PC-3 (cell line): ENCODE data around the gene SYCP1. TPM values are rescaled to one million over a fixed set of nuclear protein-coding genes. Genes with fewer than 3 reads are reported as not detected.

Experiments used
- ATAC-seq: fragments of 200-7000 bp; cut with Tn5 transposase; 2 replicates; pipeline ENCODE4 v1.9.1; 2020; ENCODE audit warnings: mild to moderate bottlenecking, moderate library complexity
- Bru-seq: library from RNA; stranded (reverse); fragments of 400-500 nt; gene quantifications from one replicate; lab custom pipeline; 2021; lab: Mats Ljungman, UMichigan
- BruChase-seq, 2 experiments: library from RNA; stranded (reverse); fragments of 400-500 nt; gene quantifications; one replicate each; lab custom pipeline; 2021; lab: Mats Ljungman, UMichigan
- BruUV-seq: library from RNA; stranded (reverse); fragments of 400-500 nt; replicated peaks from 2 replicates; lab custom pipeline; 2021; lab: Mats Ljungman, UMichigan
- CTCF ChIA-PET: fragments of 300-600 bp; sonication (Branson Sonifier 250); formaldehyde crosslinking; loops from one replicate; lab custom pipeline; 2022; ENCODE audit warnings: antibody characterized with exemption; lab: Charles Lee
- POLR2A ChIA-PET: fragments of 300-600 bp; sonication (Branson Sonifier 250); formaldehyde crosslinking; loops from one replicate; lab custom pipeline; 2022; ENCODE audit warnings: antibody characterized with exemption; ENCODE audit not compliant: unreplicated experiment; lab: Charles Lee
- DNase-seq: peaks from one replicate; pipeline ENCODE4 v3.0.0-alpha.2; 2015
- H2AFZ ChIP-seq: fragments of 300-600 bp; sonication (generic); 2 replicates; pipeline ENCODE4 v1.6.0; 2016; ENCODE audit warnings: antibody characterized with exemption, low read length
- H3F3A ChIP-seq: fragments of 300-600 bp; sonication (generic); one replicate; pipeline ENCODE4 v1.6.0; 2017; ENCODE audit warnings: antibody characterized with exemption, low read length, control low read depth, mild to moderate bottlenecking; ENCODE audit not compliant: unreplicated experiment
- H3K27ac ChIP-seq: fragments of 300-600 bp; sonication (generic); 2 replicates; pipeline ENCODE4 v1.5.1; 2016; ENCODE audit warnings: mild to moderate bottlenecking, low read length
- H3K27me3 ChIP-seq: fragments of 300-600 bp; sonication (generic); 2 replicates; pipeline ENCODE4 v1.6.1; 2016; ENCODE audit warnings: low read length, mixed read lengths
- H3K36me3 ChIP-seq: fragments of 300-600 bp; sonication (generic); 2 replicates; pipeline ENCODE4 v1.6.1; 2016; ENCODE audit warnings: low read depth, mixed run types, low read length, mixed read lengths
- H3K4me1 ChIP-seq: fragments of 300-600 bp; sonication (generic); 2 replicates; pipeline ENCODE4 v1.5.1; 2016; ENCODE audit warnings: low read length; ENCODE audit not compliant: insufficient read depth
- H3K4me2 ChIP-seq: fragments of 300-600 bp; sonication (generic); 2 replicates; pipeline ENCODE4 v1.6.0; 2016; ENCODE audit warnings: low read length
- H3K4me3 ChIP-seq: fragments of 300-600 bp; sonication (generic); 2 replicates; pipeline ENCODE4 v1.5.1; 2016; ENCODE audit warnings: mild to moderate bottlenecking, low read length, mixed read lengths
- H3K79me2 ChIP-seq: fragments of 300-600 bp; sonication (generic); 2 replicates; pipeline ENCODE4 v1.6.1; 2017; ENCODE audit warnings: low read length, mixed read lengths
- H3K9ac ChIP-seq: fragments of 300-600 bp; sonication (generic); 2 replicates; pipeline ENCODE4 v1.6.0; 2016; ENCODE audit warnings: mild to moderate bottlenecking, low read length
- H3K9me2 ChIP-seq: fragments of 300-600 bp; sonication (generic); replicated peaks from 2 replicates; pipeline ENCODE4 v1.6.1; 2016; ENCODE audit warnings: mixed run types, low read length, mixed read lengths
- H3K9me3 ChIP-seq: fragments of 300-600 bp; sonication (generic); 2 replicates; pipeline ENCODE4 v1.6.1; 2016; ENCODE audit warnings: low read length, mixed read lengths
- H4K20me1 ChIP-seq: fragments of 300-600 bp; sonication (generic); 2 replicates; pipeline ENCODE4 v1.6.1; 2016; ENCODE audit warnings: low read length, mixed read lengths
- EZH2 ChIP-seq: fragments of 300-600 bp; sonication (generic); IDR thresholded peaks from one replicate; pipeline ENCODE4 v1.6.1; 2017; ENCODE audit warnings: antibody characterized with exemption, mild to moderate bottlenecking, low read length; ENCODE audit not compliant: unreplicated experiment
- EZH2phosphoT487 ChIP-seq: fragments of 300-600 bp; sonication (generic); IDR thresholded peaks from 2 replicates; pipeline ENCODE4 v1.6.1; 2018; ENCODE audit warnings: mild to moderate bottlenecking, antibody characterized with exemption, low read length, borderline replicate concordance
- intact Hi-C: fragments of 100-400 bp; cut with micrococcal nuclease; formaldehyde crosslinking; loops from 2 replicates; pipeline ENCODE4 v1.9.0; 2023
- long read RNA-seq: library from polyadenylated mRNA; unstranded; transcript quantifications from one replicate; pipeline ENCODE4 v2.0.0, GENCODE V29; 2021; ENCODE audit not compliant: unreplicated experiment
- total RNA-seq: library from RNA; depleted of rRNA; stranded (reverse); fragments of >200 nt; gene quantifications from 2 replicates; pipeline ENCODE4 v1.2.3, GENCODE V29; 2014; rRNA removed
- TF ChIP-seq, protein P1 (sequence below): fragments of 300-600 bp; sonication (generic); conservative IDR thresholded peaks from 2 replicates; pipeline ENCODE4 v1.5.1; 2017; ENCODE audit warnings: antibody characterized with exemption, low read depth, mild to moderate bottlenecking, low read length

SYCP1 gene, protein sequence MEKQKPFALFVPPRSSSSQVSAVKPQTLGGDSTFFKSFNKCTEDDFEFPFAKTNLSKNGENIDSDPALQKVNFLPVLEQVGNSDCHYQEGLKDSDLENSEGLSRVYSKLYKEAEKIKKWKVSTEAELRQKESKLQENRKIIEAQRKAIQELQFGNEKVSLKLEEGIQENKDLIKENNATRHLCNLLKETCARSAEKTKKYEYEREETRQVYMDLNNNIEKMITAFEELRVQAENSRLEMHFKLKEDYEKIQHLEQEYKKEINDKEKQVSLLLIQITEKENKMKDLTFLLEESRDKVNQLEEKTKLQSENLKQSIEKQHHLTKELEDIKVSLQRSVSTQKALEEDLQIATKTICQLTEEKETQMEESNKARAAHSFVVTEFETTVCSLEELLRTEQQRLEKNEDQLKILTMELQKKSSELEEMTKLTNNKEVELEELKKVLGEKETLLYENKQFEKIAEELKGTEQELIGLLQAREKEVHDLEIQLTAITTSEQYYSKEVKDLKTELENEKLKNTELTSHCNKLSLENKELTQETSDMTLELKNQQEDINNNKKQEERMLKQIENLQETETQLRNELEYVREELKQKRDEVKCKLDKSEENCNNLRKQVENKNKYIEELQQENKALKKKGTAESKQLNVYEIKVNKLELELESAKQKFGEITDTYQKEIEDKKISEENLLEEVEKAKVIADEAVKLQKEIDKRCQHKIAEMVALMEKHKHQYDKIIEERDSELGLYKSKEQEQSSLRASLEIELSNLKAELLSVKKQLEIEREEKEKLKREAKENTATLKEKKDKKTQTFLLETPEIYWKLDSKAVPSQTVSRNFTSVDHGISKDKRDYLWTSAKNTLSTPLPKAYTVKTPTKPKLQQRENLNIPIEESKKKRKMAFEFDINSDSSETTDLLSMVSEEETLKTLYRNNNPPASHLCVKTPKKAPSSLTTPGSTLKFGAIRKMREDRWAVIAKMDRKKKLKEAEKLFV
- total RNA-seq (not detected in 2 replicates), Bru-seq, nascent RNA (not detected), BruChase-seq, experiment 1, labeled RNA remaining after a 6-hour chase (percentile 0 among the genes with signal in this experiment), BruChase-seq, experiment 2, labeled RNA remaining after a 2-hour chase (percentile 6 among the genes with signal in this experiment)
- long read RNA-seq: 0 reads

DNA sequence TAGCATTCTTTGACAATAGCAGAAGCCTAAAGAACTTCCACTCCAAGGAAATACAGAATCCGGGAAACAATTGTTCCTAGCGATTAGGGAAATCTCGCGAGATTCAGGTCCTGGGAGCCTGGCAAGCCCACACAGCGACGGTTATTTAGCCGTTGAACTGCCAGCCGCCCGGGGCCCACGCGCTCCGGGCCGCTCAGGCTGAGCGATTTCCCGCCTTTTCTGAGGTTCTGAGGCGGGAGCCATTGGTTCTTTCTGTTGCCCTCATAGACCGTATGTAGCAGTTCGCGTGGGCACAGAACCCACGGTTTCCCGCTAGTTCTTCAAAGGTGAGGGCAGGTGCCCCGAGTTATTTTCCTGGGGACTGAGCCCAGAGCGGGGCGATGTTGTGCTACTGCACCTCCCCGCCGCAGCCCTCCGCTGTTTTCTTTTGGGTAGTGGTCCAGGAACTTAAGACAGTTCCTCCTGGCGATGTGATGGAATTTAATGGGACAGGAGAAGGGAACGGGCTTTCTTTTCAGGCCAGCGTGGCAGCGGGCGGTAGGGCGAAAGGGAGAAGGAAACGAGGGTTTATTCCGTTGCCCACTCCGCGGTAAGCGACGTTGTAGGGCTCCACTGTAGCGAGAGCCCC lies at the start of gene SYCP1:
Gene SYCP1, plus strand, starts transcription at position 171 of the 628 bp plus-strand sequence. CDS start 602 bp downstream, outside the sequence.
- H3F3A ChIP-seq: no peaks in the 10 kb centered on the region
- no peaks in the 10 kb centered on the region for H3K36me3 ChIP-seq
- no TSS peak for BruUV-seq
- H3K9me2 ChIP-seq: no peaks in the 10 kb centered on the region
- intact Hi-C loops: no loop called here
- no peaks in the 10 kb centered on the region for H3K79me2 ChIP-seq
- DNase-seq: no peak
- no peaks in the 10 kb centered on the region for H3K9me3 ChIP-seq
- H3K27ac ChIP-seq: no peak within 1 kb of the TSS
- H3K4me2 ChIP-seq: no peak within 1 kb of the TSS
- H3K27me3 ChIP-seq: peaks cover 79% of the 10 kb centered on the region
- ChIA-PET CTCF (no interaction called here), POLR2A (no interaction called here)
- H3K9ac ChIP-seq: no peak within 1 kb of the TSS
- no peak for ATAC-seq
- H4K20me1 ChIP-seq: no peaks in the 10 kb centered on the region
- H2AFZ ChIP-seq: no peak within 1 kb of the TSS
- H3K4me3 ChIP-seq: no peak within 1 kb of the TSS
- no peaks in the 10 kb centered on the region for H3K4me1 ChIP-seq
- TF ChIP-seq, protein P1, sequence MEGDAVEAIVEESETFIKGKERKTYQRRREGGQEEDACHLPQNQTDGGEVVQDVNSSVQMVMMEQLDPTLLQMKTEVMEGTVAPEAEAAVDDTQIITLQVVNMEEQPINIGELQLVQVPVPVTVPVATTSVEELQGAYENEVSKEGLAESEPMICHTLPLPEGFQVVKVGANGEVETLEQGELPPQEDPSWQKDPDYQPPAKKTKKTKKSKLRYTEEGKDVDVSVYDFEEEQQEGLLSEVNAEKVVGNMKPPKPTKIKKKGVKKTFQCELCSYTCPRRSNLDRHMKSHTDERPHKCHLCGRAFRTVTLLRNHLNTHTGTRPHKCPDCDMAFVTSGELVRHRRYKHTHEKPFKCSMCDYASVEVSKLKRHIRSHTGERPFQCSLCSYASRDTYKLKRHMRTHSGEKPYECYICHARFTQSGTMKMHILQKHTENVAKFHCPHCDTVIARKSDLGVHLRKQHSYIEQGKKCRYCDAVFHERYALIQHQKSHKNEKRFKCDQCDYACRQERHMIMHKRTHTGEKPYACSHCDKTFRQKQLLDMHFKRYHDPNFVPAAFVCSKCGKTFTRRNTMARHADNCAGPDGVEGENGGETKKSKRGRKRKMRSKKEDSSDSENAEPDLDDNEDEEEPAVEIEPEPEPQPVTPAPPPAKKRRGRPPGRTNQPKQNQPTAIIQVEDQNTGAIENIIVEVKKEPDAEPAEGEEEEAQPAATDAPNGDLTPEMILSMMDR: no peak
- TF ChIP-seq EZH2phosphoT487 (no peak), EZH2 (no peak)

DNA sequence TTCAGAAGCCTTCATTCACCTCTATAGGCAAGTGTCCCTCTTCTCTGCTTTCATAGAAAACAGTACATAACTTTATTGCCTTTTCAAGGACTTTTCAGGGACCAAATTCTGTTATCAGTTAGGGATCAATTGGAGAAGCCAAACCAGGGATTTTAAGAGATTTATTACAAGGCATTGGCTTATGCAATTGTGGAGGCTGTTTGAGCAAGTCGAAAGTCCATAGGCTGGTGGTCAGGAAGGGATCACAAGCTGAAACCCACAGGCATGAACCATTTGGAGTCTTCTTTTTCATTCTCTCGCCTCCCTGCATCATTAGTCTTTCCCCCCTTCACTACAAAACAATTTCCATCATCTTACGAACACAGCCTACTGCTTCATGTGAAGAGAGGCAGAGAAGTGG lies 34.8 kb upstream of the SYCP1 start:
- TF ChIP-seq, protein P1: no peak
- TF ChIP-seq EZH2phosphoT487: no peak
- no peak for TF ChIP-seq EZH2
- H3K4me1 ChIP-seq: no peaks in the 10 kb centered on the region
- H3F3A ChIP-seq: no peaks in the 10 kb centered on the region
- no peak overlapping the region for H2AFZ ChIP-seq
- no peaks in the 10 kb centered on the region for H3K9me2 ChIP-seq
- H3K9me3 ChIP-seq: no peaks in the 10 kb centered on the region
- no peak overlapping the region for H3K4me2 ChIP-seq
- ChIA-PET POLR2A (no interaction called here), CTCF (no interaction called here)
- peaks cover 17% of the 10 kb centered on the region for H3K27me3 ChIP-seq
- intact Hi-C loops: no loop called here
- H3K9ac ChIP-seq: no peak overlapping the region
- H4K20me1 ChIP-seq: no peaks in the 10 kb centered on the region
- no peak for ATAC-seq
- no peak for DNase-seq
- H3K4me3 ChIP-seq: no peak overlapping the region
- no peaks in the 10 kb centered on the region for H3K79me2 ChIP-seq
- no peak overlapping the region for H3K27ac ChIP-seq
- BruUV-seq: no TSS peak
- H3K36me3 ChIP-seq: no peaks in the 10 kb centered on the region
